GM19035 (cell line): ENCODE results near the gene GRIN1.

Source experiments
- ATAC-seq: cut with Tn5 transposase; IDR thresholded peaks from one replicate; pipeline ENCODE4 v1.9.1; 2021; ENCODE audit not compliant: unreplicated experiment

Gene GRIN1

GRCh38 chr9:137191691-137192447 is 52.9 kb downstream of the GRIN1 start:
- ATAC-seq: no peak

GRCh38 chr9:137192448-137192780 is 53.5 kb downstream of the GRIN1 start:
- no peak for ATAC-seq

GRCh38 chr9:137192859-137193258 is 53.9 kb downstream of the GRIN1 start:
- no peak for ATAC-seq

DNA sequence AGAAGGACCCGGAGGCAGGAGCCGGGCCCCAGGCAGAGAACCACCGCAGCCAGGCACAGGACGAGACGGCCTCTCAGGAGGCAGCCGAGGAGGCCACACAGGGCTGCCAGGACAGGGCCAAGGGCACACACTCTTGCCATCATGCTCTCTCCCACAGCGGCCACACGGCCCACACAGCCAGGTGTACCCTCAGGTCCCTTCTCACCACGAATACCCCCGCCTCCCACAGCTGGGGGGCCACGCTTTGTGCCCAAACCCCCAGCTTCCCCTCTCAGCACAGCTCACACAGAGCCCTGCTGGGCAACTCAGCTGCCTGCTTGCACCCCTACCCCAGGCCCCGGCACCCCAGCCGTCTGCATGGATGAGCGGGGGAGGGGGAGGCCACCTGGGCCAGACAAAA is 54.8 kb downstream of the GRIN1 start:
- no peak for ATAC-seq

- ATAC-seq: no peak
Observed at GRCh38 chr9:137194388-137194787, 55.4 kb downstream of the GRIN1 start.

- ATAC-seq: no peak
Observed at GRCh38 chr9:137194909-137195308, 56.0 kb downstream of the GRIN1 start.

DNA sequence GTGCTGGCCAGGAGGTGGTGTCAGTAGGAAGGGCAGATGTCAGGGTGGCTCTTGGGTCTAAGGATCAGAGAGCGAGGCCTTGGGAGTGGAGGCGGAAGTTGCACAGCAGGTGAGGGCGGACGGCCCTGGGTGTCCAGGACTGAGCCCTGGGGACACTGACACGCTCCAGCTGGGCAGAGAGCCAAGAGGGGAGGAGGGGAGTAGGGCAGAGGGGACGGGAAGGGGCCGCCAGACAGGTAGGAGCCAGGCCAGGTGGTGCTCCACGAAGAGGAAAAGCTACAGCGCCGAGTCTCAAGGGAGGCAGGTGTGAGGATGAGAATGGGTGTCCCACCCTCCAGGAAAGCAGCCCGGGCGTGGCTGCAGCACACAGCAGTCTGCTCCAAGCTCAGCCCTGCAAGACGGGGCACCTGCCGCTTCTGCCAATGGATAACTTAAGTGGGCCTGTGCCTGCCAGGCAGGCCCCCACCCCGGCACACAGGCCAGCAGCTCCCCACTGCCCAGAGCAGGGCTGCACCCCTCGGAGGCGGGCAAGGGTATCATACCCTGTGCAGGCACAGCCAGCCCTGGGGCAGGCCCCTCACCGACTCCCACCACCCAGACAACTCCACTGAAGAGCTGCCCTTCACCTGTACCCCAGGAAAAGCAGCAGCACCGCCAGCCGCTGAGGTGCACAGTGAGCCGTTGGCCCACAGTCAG is 56.7 kb downstream of the GRIN1 start:
- no peak for ATAC-seq

DNA sequence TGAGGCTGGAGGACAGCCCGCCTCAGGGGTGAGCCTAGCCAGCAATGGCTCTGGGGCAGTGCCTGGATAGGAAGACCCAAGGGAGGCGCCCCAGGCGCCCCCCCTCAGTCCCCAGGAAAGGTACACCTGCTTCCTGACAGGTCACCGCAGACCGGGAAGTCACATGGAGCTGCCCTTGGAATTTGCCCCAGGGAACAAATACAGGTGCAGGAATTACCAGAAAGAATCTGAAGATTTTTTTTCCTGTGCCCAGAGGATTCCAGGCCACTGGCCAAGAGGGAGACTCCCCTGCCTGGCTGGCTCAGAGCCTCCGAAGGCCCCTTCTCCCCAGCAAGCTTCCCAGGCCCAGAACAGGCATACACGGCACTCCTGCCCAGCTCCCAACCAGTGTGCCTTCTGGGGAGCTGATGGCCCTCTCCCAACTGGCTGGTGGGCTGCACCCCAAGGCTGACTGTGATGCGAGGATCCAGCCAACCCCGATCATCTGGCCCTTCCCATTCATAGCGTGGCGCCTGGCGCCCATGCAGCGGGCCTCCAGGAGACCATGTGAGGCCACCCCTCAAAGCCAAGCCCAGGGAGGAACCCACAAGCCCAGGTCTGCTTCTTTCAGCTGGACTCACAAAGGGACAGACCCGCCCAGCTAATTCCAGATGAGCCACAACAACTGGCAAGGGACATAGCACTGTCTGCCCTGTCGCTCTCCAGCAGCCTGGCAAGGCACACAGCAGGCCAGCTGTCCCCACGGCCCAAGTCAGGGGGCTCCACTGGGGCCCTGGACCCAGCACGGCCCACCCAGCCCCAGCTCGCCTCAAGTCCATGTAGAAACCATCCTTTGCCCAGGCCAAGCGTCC is 59.3 kb downstream of the GRIN1 start:
- no peak for ATAC-seq

DNA sequence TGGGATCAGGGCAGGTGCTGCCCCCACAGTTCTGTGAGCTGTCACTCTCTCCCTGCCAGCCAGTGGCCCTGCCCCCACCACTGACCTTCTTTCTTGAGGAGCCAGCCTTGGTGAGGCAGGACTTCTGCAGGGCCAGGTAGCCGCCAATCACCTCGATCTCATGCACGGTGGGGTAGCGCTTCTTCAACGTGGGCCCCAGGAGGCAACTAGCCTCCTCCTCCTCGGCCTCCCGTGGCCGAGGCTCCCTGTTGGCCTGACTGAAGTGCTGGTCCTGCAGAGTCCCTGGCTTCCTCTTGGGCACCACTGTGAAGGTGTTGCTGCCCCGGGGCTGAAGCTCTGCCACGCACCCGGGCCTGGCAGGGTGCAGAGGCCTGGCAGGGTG is 59.9 kb downstream of the GRIN1 start:
- ATAC-seq: no peak

DNA sequence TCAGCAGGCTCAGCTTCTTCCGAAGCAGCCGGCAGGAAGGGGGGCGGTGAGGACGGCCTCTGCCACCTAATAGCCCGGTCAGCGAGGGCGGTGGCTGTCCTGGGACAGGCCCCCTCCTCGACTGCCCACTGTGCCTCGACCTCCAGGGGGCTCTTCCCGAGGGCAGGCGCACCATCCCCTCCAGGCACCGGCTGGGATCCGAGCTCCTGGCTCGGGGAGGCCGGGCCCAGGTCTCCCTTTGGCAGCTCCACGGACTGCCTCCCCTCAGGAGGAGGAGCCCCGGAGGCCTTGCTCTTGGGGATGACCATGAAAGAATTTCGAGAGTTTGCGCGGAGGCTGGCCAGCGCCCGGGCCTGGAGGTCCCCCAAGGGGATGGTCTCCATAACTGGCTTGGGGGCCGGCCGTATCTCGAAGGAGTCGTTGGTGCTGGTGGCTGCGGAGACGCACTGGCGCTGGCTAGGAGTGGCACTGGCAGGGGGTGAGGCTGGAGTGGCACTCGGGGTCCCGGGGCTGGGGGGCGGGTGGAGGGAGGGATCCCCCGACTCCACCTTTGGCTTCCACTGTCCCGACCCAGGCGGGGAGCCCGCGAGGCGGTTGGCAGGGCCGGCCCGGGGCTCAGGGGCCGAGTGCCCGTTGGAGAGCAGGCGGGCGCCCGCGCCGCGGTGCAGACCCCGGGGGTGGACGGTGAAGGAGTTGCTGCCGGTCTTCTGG is 60.6 kb downstream of the GRIN1 start:
- no peak for ATAC-seq

DNA sequence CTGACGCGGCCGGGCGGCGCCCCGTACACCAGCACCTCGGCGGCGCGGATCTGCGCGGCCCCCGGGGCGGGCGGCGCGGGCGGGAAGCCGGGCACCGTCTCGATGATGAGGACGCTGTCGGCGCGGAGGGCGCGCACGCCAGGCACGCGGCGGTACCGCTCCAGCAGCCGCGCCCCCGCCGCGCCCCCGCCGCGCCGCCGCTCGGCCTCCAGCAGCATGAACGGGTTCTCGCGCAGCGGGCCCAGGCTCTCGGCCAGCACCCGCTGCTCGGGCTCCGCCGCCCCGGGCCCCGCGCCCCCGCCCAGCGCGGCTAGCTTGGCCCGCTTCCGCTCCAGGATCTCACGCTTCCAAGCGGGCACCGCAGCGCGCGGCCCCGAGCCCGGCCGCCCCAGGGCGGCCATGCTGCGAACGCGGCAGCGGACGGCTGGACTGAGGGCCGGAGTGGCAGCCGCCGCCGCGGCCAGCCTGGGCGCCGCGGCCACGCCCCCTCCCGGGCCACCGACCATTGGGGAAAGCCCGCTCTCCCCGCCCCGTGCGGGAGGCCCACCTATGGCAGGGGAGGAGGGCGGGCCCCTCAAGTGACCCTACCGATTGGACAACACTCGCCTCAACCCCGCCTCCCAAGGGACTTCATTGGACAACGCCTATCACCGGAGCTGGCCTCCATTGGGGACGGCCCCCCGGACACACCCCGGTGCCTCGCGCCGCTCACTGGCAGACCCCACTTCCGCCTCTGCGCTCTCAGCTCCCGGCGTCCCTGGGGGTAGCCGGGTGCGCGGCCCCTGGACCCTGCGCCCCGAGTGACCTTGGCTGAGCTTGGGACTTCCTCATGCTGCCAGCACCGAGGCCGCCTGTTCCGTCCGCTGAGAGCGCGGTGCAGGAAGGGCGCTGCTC is 61.6 kb downstream of the GRIN1 start, which contains the start of gene TPRN:
TSS of gene TPRN (minus strand) at position 431 of the 894 bp plus-strand sequence. CDS start at position 401, 30 bp downstream.
- peak; percentile 82 for ATAC-seq

DNA sequence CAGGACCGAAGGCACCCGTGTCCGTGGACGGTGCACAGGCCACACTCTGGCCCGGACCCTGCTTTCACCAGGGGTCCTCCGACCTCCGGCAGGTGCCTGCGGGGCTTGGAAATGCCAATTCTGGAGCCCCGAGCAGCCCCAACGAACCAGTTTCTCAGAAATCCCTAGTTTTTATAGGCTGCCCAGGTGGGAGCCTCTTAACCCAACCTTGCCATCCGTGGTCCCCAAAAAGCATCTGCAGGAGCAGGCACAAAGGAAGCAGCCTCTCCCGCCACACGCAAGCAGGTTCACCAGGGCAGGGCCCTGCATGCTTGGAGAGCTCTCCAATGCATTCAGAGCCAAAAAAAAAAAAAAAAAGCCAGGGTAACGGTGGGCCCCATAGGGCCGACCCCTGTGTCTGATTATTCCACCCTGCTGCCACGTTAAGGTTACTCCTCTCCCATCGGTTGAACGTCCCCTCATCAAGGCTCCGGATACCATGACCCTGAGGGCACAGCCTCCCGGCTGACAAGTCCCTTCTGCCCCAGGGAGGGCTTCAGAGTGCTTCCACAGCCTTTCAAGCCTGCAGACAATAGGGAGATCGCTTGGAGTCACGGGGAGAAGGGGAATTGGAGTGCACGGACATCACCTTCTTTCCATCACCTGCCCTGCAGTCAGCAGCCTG is 62.4 kb downstream of the GRIN1 start:
- no peak for ATAC-seq

GRCh38 chr9:137202966-137203365 is 64.0 kb downstream of the GRIN1 start:
- ATAC-seq: no peak

DNA sequence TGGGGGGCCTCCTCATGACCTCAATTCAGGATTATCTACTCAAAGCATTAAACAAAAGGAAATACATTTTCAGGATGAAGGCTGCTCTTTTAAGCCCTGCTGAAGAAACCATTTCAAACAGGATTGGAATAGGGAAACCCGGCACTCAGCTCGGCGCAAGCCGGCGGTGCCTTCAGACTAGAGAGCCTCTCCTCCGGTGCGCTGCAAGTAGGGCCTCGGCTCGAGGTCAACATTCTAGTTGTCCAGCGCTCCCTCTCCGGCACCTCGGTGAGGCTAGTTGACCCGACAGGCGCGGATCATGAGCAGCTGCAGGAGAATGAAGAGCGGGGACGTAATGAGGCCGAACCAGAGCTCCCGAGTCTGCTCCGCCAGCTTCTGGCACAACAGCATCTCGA is 65.8 kb downstream of the GRIN1 start:
- no peak for ATAC-seq

DNA sequence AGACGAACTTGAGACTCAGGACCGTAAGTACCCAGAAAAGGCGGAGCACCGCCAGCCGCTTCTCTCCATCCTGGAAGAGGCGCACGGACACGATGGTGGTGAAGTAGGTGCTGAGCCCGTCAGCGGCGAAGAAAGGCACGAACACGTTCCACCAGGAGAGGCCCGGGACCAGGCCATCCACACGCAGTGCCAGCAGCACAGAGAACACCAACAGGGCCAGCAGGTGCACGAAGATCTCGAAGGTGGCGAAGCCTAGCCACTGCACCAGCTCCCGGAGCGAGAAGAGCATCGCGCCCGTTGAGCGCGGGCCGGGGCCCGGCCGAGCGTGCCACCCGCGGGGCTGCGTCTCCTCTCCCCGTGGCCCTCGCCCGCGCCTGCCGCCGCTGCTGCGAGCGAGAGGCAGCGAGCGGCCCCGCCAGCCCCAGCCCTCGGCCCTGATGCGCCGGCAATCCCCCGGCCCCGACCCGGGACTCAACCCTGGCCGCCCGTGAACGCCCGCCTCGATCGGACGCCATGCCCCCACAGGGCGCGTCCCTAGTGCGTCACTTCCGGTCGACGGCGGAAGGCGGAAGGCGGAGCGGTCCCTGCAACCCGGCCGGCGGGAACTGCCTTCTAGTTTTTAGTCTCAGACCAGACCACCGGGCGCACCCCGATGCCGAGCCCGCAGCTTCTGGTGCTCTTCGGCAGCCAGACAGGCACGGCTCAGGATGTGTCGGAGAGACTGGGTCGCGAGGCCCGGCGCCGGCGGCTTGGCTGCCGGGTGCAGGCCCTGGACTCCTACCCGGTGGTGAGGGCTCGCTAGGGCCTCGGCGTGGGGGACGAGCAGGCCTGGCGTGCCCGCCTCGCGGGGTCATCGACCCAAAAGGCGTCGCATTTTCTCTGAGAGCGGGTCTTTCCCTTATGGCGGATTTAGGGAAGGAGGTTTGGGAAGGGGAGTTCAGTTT is 66.4 kb downstream of the GRIN1 start, which contains the start of the genes NDOR1 and TMEM203:
TSS of gene NDOR1 (plus strand) at position 575 of the 944 bp plus-strand sequence. CDS start at position 653, 78 bp downstream.
TSS of gene TMEM203 (minus strand) at position 523 of the 944 bp plus-strand sequence. CDS start at position 289, 234 bp downstream.
- ATAC-seq: peak; percentile 51

DNA sequence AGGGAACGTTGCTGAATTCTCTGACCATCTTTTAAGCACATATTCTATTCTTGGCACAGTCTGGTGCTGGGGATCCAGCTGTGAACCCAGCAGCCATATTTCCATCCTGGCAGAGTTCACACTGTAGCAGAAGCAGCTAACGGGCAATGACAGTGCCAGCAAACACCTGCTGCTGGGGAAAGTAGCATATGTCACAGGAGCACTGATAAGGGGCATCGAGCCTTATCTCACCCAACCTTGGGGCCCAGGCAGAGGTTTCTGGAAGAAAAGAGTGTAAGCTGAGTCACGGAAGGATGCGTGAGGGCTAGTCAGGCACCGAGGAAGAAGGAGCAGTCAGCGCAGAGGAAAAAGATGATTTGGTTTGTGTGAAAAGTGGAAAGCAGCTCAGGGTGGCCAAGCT is 67.6 kb downstream of the GRIN1 start:
- no peak for ATAC-seq

- ATAC-seq: no peak
Observed at GRCh38 chr9:137211532-137211931, 72.6 kb downstream of the GRIN1 start.

DNA sequence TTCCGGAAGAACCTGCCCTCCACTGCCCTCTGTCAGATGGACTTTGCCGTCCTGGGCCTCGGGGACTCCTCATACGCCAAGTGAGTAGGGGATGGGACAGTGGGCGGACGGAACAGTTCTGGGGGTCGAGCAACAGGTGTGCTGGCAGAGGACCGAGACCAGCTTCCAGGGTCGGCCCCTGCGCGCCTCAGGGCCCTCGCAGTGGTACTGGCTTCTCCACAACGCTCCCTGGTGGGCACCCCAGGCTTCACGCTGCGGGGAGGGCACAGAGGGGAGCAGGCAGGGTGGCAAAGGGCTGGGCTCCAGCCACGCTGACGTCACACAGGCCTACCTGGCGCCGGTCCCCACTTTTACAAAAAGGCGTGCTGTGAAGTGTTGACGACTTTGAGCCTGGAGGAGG is 73.6 kb downstream of the GRIN1 start:
- no peak for ATAC-seq
